K562 (cell line): Measurements from ENCODE around the gene PIEZO2. TPM values are rescaled to one million over a fixed set of nuclear protein-coding genes. Genes with fewer than 3 reads are reported as not detected.

ENCODE experiments used
- ATAC-seq: fragments of 200-7000 bp; cut with Tn5 transposase; 3 replicates; pipeline ENCODE4 v1.9.1; 2020; ENCODE audit warnings: moderate library complexity
- BruUV-seq: library from RNA; stranded (reverse); fragments of 400-500 nt; replicated peaks from 2 replicates; lab custom pipeline; 2021; lab: Mats Ljungman, UMichigan
- CTCF ChIA-PET: fragments of 300-600 bp; formaldehyde crosslinking; extraction: SDS; loops from one replicate; lab custom pipeline; 2021; ENCODE audit warnings: low intra/inter-chr PET ratio; lab: Yijun Ruan, JAX
- POLR2A ChIA-PET: fragments of 300-600, 350-650 bp; sonication (Branson Sonifier 250); formaldehyde crosslinking; extraction: SDS; loops from one replicate; lab custom pipeline; 2021; ENCODE audit warnings: antibody characterized with exemption, inconsistent platforms; lab: Yijun Ruan, JAX
- DNase-seq, 4 experiments: peaks; one replicate each; pipeline versions ENCODE4 v3.0.0 to v3.0.0-alpha.2; 2011 to 2018; ENCODE audit warnings: low spot score in 3 of 4, mixed read lengths in 3 of 4; ENCODE audit errors: extremely low read depth in 1 of 4
- FAIRE-seq: peaks from 2 replicates; lab custom pipeline; 2011; peaks lifted over from hg19 to GRCh38; lab: Jason Lieb, UNC
- H2AFZ ChIP-seq: 2 replicates; pipeline ENCODE4 v1.6.0; 2011; ENCODE audit warnings: low read depth, low read length, control low read depth, inconsistent platforms
- H3K27ac ChIP-seq: fragments of 200-600 bp; 3 replicates; pipeline ENCODE4 v1.8.0; 2011; ENCODE audit warnings: low read depth, mild to moderate bottlenecking, control low read depth, inconsistent platforms, low read length, moderate library complexity, mixed read lengths; ENCODE audit errors: extremely low read depth
- H3K27me3 ChIP-seq, 2 experiments: fragments of 300-600 bp in 1 of 2; 2 replicates in 1 of 2; 3 replicates in 1 of 2; pipeline versions ENCODE4 v1.6.0 to v1.8.0; 2011; ENCODE audit warnings: inconsistent platforms in 2 of 2, low read length in 2 of 2, mild to moderate bottlenecking in 1 of 2, mixed read lengths in 1 of 2, moderate library complexity in 1 of 2; ENCODE audit not compliant: control insufficient read depth in 2 of 2, insufficient read depth in 2 of 2
- H3K36me3 ChIP-seq: fragments of 300-600 bp; 3 replicates; pipeline ENCODE4 v1.8.0; 2011; ENCODE audit warnings: mild to moderate bottlenecking, low read length, inconsistent platforms; ENCODE audit not compliant: control insufficient read depth, insufficient read depth
- H3K4me1 ChIP-seq, 2 experiments: fragments of 200-600 bp in 1 of 2; replicated peaks in 1 of 2; 2 replicates in 1 of 2; 3 replicates in 1 of 2; pipeline versions ENCODE4 v1.5.1 to v1.8.0; 2011; ENCODE audit warnings: inconsistent platforms in 2 of 2, low read length in 2 of 2, mild to moderate bottlenecking in 1 of 2, mixed read lengths in 1 of 2, moderate library complexity in 1 of 2; ENCODE audit not compliant: control insufficient read depth in 2 of 2, insufficient read depth in 2 of 2
- H3K4me2 ChIP-seq: 2 replicates; pipeline ENCODE4 v1.6.1; 2011; ENCODE audit warnings: low read length, control low read depth, inconsistent platforms, mixed read lengths; ENCODE audit not compliant: insufficient read depth
- H3K4me3 ChIP-seq: fragments of 200-600 bp; sonication (generic), shearing (Covaris generic); 2 replicates; pipeline ENCODE4 v1.5.1; 2016; ENCODE audit warnings: control low read depth, inconsistent platforms
- H3K79me2 ChIP-seq: fragments of 200-600 bp; 3 replicates; pipeline ENCODE4 v1.8.0; 2011; ENCODE audit warnings: low read length, inconsistent platforms; ENCODE audit not compliant: control insufficient read depth, insufficient read depth
- H3K9ac ChIP-seq, 2 experiments: 2 replicates each; pipeline versions ENCODE4 v1.6.0 to v1.6.1; 2011; ENCODE audit warnings: low read depth in 2 of 2, low read length in 2 of 2, control low read depth in 1 of 2, inconsistent platforms in 1 of 2, mild to moderate bottlenecking in 1 of 2, mixed read lengths in 1 of 2; ENCODE audit not compliant: insufficient read depth in 1 of 2
- H3K9me1 ChIP-seq: one replicate; pipeline ENCODE4 v1.6.0; 2011; ENCODE audit warnings: inconsistent platforms, mild to moderate bottlenecking, low read length, moderate library complexity; ENCODE audit not compliant: control insufficient read depth, insufficient read depth
- H3K9me3 ChIP-seq: replicated peaks from 2 replicates; pipeline ENCODE4 v1.5.1; 2011; ENCODE audit warnings: low read depth, low read length, inconsistent platforms; ENCODE audit not compliant: control insufficient read depth, insufficient read depth
- H4K20me1 ChIP-seq: replicated peaks from 2 replicates; pipeline ENCODE4 v1.6.1; 2011; ENCODE audit warnings: low read length, inconsistent platforms, mixed read lengths; ENCODE audit not compliant: control insufficient read depth, insufficient read depth
- ASH1L ChIP-seq: fragments of 450-650 bp; IDR thresholded peaks from 2 replicates; pipeline ENCODE4 v1.6.1; 2018; ENCODE audit warnings: borderline replicate concordance, mild to moderate bottlenecking, low read depth; ENCODE audit not compliant: partially characterized antibody
- CSDE1 ChIP-seq, 2 experiments: fragments of 450-650 bp; IDR thresholded peaks; 2 replicates each; pipeline ENCODE4 v1.6.1; 2016; ENCODE audit warnings: mild to moderate bottlenecking in 1 of 2
- DIDO1 ChIP-seq: fragments of 450-650 bp; IDR thresholded peaks from 2 replicates; pipeline ENCODE4 v1.6.1; 2016; ENCODE audit warnings: low read depth, missing biosample characterization, missing genetic modification characterization
- ETV6 ChIP-seq, 3 experiments: fragments of 150-350 bp in 1 of 3; sonication (generic) in 1 of 3; formaldehyde crosslinking in 1 of 3; IDR thresholded peaks; 2 replicates each; pipeline versions ENCODE4 v1.6.1 to v1.8.0; 2014 to 2022; ENCODE audit warnings: borderline replicate concordance in 2 of 3, low read depth in 2 of 3, antibody characterized with exemption in 1 of 3, low read length in 1 of 3, mild to moderate bottlenecking in 1 of 3, missing genetic modification reagents in 1 of 3
- GABPB2 ChIP-seq: fragments of 250-450 bp; sonication (Bioruptor Pico); conservative IDR thresholded peaks from 2 replicates; pipeline ENCODE4 v1.5.1; 2021; ENCODE audit warnings: mild to moderate bottlenecking
- HDAC1 ChIP-seq, 2 experiments: fragments of 450-650 bp; IDR thresholded peaks; 2 replicates each; pipeline ENCODE4 v1.6.1; 2016 to 2017; ENCODE audit warnings: inconsistent platforms in 1 of 2, mild to moderate bottlenecking in 1 of 2, moderate library complexity in 1 of 2
- MYNN ChIP-seq, 2 experiments: sonication (generic); formaldehyde crosslinking in 1 of 2; IDR thresholded peaks; 2 replicates each; pipeline versions ENCODE4 v1.5.0 to v1.6.1; 2016 to 2020; ENCODE audit warnings: antibody characterized with exemption in 1 of 2, missing genetic modification reagents in 1 of 2
- NR1H2 ChIP-seq: sonication (generic); formaldehyde crosslinking; IDR thresholded peaks from 2 replicates; pipeline ENCODE4 v1.4.0; 2020; ENCODE audit warnings: mild to moderate bottlenecking, missing genetic modification reagents
- RBM17 ChIP-seq: fragments of 200-400 bp; formaldehyde crosslinking; IDR thresholded peaks from 2 replicates; pipeline ENCODE4 v1.6.1; 2017; ENCODE audit warnings: low read depth, mild to moderate bottlenecking, low read length, borderline replicate concordance
- RFX5 ChIP-seq: IDR thresholded peaks from 2 replicates; pipeline ENCODE4 v1.6.1; 2011; ENCODE audit warnings: low read depth, mild to moderate bottlenecking, improper control_type of control experiment, low read length
- SIRT6 ChIP-seq: IDR thresholded peaks from one replicate; pipeline ENCODE4 v1.6.1; 2012; ENCODE audit warnings: low read depth, mild to moderate bottlenecking, control low read depth, inconsistent platforms, low read length, moderate library complexity
- ZBTB17 ChIP-seq: fragments of 450-650 bp; formaldehyde crosslinking; IDR thresholded peaks from 2 replicates; pipeline ENCODE4 v1.4.0; 2020; ENCODE audit warnings: mild to moderate bottlenecking
- ZNF165 ChIP-seq: fragments of 250-450 bp; sonication (Bioruptor Pico); IDR thresholded peaks from 2 replicates; pipeline ENCODE4 v1.4.0; 2020; ENCODE audit warnings: borderline replicate concordance
- ZNF584 ChIP-seq: fragments of 200-800 bp; sonication (Bioruptor generic); IDR thresholded peaks from 2 replicates; pipeline ENCODE4 v1.6.1; 2016; ENCODE audit warnings: low read depth, mild to moderate bottlenecking, missing genetic modification characterization, missing compliant biosample characterization
- WGBS: fragments of 100-300 bp; shearing (Covaris generic); methylation state at CpG from one replicate; pipeline ENCODE4 v1.1.6; 2016; ENCODE audit warnings: low coverage, mixed read lengths; ENCODE audit not compliant: insufficient coverage; ENCODE audit errors: missing lambda C conversion rate; 5-methylcytosine and 5-hydroxymethylcytosine counted together
- in situ Hi-C: fragments of 300-500 bp; cut with MboI; formaldehyde crosslinking; loops from 4 replicates; pipeline ENCODE4 v1.15.0; 2018; ENCODE audit warnings: inconsistent platforms, mixed read lengths
- intact Hi-C: fragments of 100-400 bp; cut with micrococcal nuclease; formaldehyde crosslinking; loops from 2 replicates; pipeline ENCODE4 v1.14.2; 2022
- polyA plus RNA-seq, 8 experiments: library from polyadenylated mRNA; depleted of rRNA in 4 of 8; stranded (reverse) in 5 of 8; unstranded in 3 of 8; fragments of >200 nt; fragmentation: Nextera tagmentation in 2 of 8; fragmentation: Illumina TruSeq in 1 of 8; extraction: Ambion mirVana in 2 of 8; extraction: Trizol in 1 of 8; gene quantifications; 2 replicates each; pipeline versions ENCODE4 v1.2.1 to v1.2.3, GENCODE V29; 2011 to 2014; ENCODE audit warnings: inconsistent platforms in 1 of 8, missing spikeins in 1 of 8
- total RNA-seq, 7 experiments: library from RNA; depleted of rRNA in 6 of 7; stranded (reverse); fragments of >200 nt in 6 of 7; fragmentation: Illumina TruSeq in 2 of 7; extraction: Trizol in 2 of 7; gene quantifications; 2 replicates each; pipeline versions ENCODE4 v1.2.1 to v1.2.3, GENCODE V29; 2011 to 2021; ENCODE audit warnings: low replicate concordance in 1 of 7
- TF ChIP-seq, protein P1 (sequence below): sonication (generic); formaldehyde crosslinking; IDR thresholded peaks from 2 replicates; pipeline ENCODE4 v1.8.0; 2023; ENCODE audit warnings: missing genetic modification reagents, mild to moderate bottlenecking, borderline replicate concordance
- TF ChIP-seq, protein P2 (sequence below): fragments of 450-650 bp; formaldehyde crosslinking; IDR thresholded peaks from 2 replicates; pipeline ENCODE4 v1.4.0; 2020; ENCODE audit warnings: mild to moderate bottlenecking, moderate library complexity

The PIEZO2 gene
- total and polyA plus RNA-seq, 9 of the 15 experiments (the other 6 are each of a cell fraction or from before 2014, with no cell fraction given): 0.54 to 4.1 (median 2.0) TPM

DNA sequence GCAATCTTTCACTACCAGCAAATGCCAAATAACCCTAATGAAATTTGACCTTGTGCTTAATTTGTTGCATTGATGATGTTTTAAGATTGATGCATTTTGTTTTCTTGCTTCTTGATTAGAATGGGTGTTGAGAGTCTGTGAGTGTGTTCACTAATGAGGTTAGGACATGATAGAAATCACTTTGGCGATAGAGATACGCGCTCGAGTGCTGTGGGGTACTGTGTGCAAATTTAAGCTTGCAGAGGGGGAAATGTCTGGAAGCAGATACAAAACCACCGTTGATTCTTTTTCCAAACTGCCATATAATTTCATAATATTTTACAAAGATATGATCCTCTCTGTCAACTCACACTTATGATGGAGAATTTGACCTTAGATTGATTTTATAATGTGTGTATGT, 200.9 kb downstream of the PIEZO2 start:
- intact Hi-C loops (no loop called here), in situ Hi-C loops (no loop called here)
- H4K20me1 ChIP-seq: no peaks in the 10 kb centered on the region
- 0% methylated on average over 5 of the region's 5 CpGs for WGBS
- ChIA-PET POLR2A (no interaction called here), CTCF (no interaction called here)
- H3K9me1 ChIP-seq: no peaks in the 10 kb centered on the region
- no peaks in the 10 kb centered on the region for H3K36me3 ChIP-seq
- no peaks in the 10 kb centered on the region; the same call in 1 of the 2 replicates for H3K9me3 ChIP-seq
- H3K79me2 ChIP-seq: no peaks in the 10 kb centered on the region
- H3K9ac ChIP-seq: no peak overlapping the region
- no peak overlapping the region for H3K4me2 ChIP-seq
- DNase-seq (no peak), FAIRE-seq (no peak), ATAC-seq (no peak)
- H2AFZ ChIP-seq: no peak overlapping the region
- H3K27ac ChIP-seq: no peak overlapping the region
- no peaks in the 10 kb centered on the region for H3K27me3 ChIP-seq
- H3K4me3 ChIP-seq: no peak overlapping the region
- BruUV-seq: no TSS peak
- H3K4me1 ChIP-seq: no peaks in the 10 kb centered on the region
- TF ChIP-seq, protein P1, sequence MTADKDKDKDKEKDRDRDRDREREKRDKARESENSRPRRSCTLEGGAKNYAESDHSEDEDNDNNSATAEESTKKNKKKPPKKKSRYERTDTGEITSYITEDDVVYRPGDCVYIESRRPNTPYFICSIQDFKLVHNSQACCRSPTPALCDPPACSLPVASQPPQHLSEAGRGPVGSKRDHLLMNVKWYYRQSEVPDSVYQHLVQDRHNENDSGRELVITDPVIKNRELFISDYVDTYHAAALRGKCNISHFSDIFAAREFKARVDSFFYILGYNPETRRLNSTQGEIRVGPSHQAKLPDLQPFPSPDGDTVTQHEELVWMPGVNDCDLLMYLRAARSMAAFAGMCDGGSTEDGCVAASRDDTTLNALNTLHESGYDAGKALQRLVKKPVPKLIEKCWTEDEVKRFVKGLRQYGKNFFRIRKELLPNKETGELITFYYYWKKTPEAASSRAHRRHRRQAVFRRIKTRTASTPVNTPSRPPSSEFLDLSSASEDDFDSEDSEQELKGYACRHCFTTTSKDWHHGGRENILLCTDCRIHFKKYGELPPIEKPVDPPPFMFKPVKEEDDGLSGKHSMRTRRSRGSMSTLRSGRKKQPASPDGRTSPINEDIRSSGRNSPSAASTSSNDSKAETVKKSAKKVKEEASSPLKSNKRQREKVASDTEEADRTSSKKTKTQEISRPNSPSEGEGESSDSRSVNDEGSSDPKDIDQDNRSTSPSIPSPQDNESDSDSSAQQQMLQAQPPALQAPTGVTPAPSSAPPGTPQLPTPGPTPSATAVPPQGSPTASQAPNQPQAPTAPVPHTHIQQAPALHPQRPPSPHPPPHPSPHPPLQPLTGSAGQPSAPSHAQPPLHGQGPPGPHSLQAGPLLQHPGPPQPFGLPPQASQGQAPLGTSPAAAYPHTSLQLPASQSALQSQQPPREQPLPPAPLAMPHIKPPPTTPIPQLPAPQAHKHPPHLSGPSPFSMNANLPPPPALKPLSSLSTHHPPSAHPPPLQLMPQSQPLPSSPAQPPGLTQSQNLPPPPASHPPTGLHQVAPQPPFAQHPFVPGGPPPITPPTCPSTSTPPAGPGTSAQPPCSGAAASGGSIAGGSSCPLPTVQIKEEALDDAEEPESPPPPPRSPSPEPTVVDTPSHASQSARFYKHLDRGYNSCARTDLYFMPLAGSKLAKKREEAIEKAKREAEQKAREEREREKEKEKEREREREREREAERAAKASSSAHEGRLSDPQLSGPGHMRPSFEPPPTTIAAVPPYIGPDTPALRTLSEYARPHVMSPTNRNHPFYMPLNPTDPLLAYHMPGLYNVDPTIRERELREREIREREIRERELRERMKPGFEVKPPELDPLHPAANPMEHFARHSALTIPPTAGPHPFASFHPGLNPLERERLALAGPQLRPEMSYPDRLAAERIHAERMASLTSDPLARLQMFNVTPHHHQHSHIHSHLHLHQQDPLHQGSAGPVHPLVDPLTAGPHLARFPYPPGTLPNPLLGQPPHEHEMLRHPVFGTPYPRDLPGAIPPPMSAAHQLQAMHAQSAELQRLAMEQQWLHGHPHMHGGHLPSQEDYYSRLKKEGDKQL (CRISPR knock-in tag): no peak
- TF ChIP-seq MYNN (IDR thresholded peaks at IDR 0.05) (no peak), MYNN (CRISPR knock-in tag; IDR thresholded peaks at IDR 0.05) (no peak), DIDO1 (no peak), ZNF584 (CRISPR knock-in tag) (no peak), NR1H2 (no peak), RBM17 (no peak), ZNF165 (CRISPR knock-in tag) (no peak), SIRT6 (no peak), ZBTB17 (CRISPR knock-in tag) (no peak), GABPB2 (no peak), ETV6 (IDR thresholded peaks at IDR 0.05; ENCODE audit: borderline replicate concordance in 1 of 2, low read depth in 2 of 2, low read length in 1 of 2) (no peak), ETV6 (CRISPR knock-in tag; IDR thresholded peaks at IDR 0.05; ENCODE audit: borderline replicate concordance) (no peak), CSDE1 (IDR thresholded peaks at IDR 0.05) (no peak), RFX5 (no peak), ASH1L (no peak), HDAC1 (IDR thresholded peaks at IDR 0.05) (no peak)
- TF ChIP-seq, protein P2, sequence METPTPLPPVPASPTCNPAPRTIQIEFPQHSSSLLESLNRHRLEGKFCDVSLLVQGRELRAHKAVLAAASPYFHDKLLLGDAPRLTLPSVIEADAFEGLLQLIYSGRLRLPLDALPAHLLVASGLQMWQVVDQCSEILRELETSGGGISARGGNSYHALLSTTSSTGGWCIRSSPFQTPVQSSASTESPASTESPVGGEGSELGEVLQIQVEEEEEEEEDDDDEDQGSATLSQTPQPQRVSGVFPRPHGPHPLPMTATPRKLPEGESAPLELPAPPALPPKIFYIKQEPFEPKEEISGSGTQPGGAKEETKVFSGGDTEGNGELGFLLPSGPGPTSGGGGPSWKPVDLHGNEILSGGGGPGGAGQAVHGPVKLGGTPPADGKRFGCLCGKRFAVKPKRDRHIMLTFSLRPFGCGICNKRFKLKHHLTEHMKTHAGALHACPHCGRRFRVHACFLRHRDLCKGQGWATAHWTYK: no peak
